ENCODE measurements around the gene METTL4. TPM values are rescaled to one million over a fixed set of nuclear protein-coding genes. Genes with fewer than 3 reads are reported as not detected.

The METTL4 gene
- total and polyA plus RNA-seq, 9 of the 15 experiments (the other 6 are each of a cell fraction or from before 2014, with no cell fraction given) = 7.9 to 32.8 (median 22.1) TPM

DNA sequence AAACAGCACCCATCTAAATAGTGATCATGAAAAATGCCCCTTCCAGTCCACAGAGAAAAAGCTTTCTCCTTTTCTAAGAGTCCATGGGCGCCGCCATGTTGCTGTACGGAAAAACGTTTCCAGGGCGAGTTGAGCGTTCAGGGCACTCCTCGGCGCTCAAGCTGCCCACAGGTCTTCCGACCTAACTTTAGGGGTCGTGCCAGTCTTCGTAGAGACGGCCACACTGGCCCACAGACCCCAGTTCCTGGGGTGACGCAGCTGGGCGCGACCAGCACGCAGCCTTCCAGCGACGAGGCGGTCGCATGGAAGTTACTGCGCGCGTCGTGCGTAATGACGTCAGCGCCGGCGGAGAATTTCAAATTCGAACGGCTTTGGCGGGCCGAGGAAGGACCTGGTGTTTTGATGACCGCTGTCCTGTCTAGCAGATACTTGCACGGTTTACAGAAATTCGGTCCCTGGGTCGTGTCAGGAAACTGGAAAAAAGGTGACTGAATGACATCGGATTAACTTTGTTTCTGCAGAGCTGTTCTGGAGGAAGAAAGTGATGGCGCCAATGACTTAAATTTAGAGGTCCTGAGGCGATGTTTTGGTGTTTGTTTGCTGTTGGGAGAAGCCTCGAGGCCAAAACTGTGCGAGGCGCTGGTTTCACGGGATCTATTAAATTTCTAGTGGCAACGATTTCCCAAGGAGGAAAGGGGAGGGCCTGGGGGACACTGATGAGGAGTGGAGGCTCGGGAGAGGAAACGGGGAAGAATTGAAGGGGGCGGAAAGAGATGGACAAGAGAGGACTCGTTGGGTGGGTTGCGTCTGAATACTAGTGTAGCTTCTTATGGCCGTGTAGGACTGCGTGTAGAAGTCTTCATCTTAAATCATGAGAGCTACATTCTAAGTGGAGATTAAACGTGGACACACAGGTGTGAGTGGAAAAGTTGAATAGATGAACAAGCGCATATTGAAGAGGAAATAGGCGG is at the start of gene METTL4, which contains the start of gene NDC80 (continued):
- TF ChIP-seq, protein P1, sequence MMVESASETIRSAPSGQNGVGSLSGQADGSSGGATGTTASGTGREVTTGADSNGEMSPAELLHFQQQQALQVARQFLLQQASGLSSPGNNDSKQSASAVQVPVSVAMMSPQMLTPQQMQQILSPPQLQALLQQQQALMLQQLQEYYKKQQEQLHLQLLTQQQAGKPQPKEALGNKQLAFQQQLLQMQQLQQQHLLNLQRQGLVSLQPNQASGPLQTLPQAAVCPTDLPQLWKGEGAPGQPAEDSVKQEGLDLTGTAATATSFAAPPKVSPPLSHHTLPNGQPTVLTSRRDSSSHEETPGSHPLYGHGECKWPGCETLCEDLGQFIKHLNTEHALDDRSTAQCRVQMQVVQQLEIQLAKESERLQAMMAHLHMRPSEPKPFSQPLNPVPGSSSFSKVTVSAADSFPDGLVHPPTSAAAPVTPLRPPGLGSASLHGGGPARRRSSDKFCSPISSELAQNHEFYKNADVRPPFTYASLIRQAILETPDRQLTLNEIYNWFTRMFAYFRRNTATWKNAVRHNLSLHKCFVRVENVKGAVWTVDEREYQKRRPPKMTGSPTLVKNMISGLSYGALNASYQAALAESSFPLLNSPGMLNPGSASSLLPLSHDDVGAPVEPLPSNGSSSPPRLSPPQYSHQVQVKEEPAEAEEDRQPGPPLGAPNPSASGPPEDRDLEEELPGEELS (CRISPR knock-in tag; IDR thresholded peaks at IDR 0.05; ENCODE audit: borderline replicate concordance) = peak; percentile 31; the same call in 1 of the 2 replicates
- TF ChIP-seq, protein P2, sequence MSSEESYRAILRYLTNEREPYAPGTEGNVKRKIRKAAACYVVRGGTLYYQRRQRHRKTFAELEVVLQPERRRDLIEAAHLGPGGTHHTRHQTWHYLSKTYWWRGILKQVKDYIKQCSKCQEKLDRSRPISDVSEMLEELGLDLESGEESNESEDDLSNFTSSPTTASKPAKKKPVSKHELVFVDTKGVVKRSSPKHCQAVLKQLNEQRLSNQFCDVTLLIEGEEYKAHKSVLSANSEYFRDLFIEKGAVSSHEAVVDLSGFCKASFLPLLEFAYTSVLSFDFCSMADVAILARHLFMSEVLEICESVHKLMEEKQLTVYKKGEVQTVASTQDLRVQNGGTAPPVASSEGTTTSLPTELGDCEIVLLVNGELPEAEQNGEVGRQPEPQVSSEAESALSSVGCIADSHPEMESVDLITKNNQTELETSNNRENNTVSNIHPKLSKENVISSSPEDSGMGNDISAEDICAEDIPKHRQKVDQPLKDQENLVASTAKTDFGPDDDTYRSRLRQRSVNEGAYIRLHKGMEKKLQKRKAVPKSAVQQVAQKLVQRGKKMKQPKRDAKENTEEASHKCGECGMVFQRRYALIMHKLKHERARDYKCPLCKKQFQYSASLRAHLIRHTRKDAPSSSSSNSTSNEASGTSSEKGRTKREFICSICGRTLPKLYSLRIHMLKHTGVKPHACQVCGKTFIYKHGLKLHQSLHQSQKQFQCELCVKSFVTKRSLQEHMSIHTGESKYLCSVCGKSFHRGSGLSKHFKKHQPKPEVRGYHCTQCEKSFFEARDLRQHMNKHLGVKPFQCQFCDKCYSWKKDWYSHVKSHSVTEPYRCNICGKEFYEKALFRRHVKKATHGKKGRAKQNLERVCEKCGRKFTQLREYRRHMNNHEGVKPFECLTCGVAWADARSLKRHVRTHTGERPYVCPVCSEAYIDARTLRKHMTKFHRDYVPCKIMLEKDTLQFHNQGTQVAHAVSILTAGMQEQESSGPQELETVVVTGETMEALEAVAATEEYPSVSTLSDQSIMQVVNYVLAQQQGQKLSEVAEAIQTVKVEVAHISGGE (CRISPR knock-in tag; IDR thresholded peaks at IDR 0.05) = peak in 1 of 3 experiments; percentile 41; a peak in 1 of 6 replicates
- TF ChIP-seq FOSL1 (tag; conservative IDR thresholded peaks at IDR 0.05) (0 out of 2 replicates have a peak, but pooled peaks have one; percentile 46), U2AF1 (optimal IDR thresholded peaks at IDR 0.05; ENCODE audit: low read depth, low read length) (no peak), HCFC1 (IDR thresholded peaks at IDR 0.05; ENCODE audit: low read depth, low read length) (peak; percentile 92), RB1 (IDR thresholded peaks at IDR 0.05; ENCODE audit: low read depth) (peak; percentile 90), SAFB2 (IDR thresholded peaks at IDR 0.05; ENCODE audit: borderline replicate concordance, low read depth, low read length, severe bottlenecking) (no peak), XRCC5 (IDR thresholded peaks at IDR 0.05; ENCODE audit: low read depth, low read length) (peak; percentile 76; the same call in 1 of the 2 replicates), TCF3 (CRISPR knock-in tag; IDR thresholded peaks at IDR 0.05) (0 out of 2 replicates have a peak, but pooled peaks have one; percentile 4), MXI1 (IDR thresholded peaks at IDR 0.05; ENCODE audit: low read depth, low read length) (no peak)
- TF ChIP-seq, protein P3, sequence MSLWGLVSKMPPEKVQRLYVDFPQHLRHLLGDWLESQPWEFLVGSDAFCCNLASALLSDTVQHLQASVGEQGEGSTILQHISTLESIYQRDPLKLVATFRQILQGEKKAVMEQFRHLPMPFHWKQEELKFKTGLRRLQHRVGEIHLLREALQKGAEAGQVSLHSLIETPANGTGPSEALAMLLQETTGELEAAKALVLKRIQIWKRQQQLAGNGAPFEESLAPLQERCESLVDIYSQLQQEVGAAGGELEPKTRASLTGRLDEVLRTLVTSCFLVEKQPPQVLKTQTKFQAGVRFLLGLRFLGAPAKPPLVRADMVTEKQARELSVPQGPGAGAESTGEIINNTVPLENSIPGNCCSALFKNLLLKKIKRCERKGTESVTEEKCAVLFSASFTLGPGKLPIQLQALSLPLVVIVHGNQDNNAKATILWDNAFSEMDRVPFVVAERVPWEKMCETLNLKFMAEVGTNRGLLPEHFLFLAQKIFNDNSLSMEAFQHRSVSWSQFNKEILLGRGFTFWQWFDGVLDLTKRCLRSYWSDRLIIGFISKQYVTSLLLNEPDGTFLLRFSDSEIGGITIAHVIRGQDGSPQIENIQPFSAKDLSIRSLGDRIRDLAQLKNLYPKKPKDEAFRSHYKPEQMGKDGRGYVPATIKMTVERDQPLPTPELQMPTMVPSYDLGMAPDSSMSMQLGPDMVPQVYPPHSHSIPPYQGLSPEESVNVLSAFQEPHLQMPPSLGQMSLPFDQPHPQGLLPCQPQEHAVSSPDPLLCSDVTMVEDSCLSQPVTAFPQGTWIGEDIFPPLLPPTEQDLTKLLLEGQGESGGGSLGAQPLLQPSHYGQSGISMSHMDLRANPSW (CRISPR knock-in tag; IDR thresholded peaks at IDR 0.05) = peak; percentile 79; the same call in 1 of the 2 replicates
- TF ChIP-seq, protein P4, sequence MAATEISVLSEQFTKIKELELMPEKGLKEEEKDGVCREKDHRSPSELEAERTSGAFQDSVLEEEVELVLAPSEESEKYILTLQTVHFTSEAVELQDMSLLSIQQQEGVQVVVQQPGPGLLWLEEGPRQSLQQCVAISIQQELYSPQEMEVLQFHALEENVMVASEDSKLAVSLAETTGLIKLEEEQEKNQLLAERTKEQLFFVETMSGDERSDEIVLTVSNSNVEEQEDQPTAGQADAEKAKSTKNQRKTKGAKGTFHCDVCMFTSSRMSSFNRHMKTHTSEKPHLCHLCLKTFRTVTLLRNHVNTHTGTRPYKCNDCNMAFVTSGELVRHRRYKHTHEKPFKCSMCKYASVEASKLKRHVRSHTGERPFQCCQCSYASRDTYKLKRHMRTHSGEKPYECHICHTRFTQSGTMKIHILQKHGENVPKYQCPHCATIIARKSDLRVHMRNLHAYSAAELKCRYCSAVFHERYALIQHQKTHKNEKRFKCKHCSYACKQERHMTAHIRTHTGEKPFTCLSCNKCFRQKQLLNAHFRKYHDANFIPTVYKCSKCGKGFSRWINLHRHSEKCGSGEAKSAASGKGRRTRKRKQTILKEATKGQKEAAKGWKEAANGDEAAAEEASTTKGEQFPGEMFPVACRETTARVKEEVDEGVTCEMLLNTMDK (IDR thresholded peaks at IDR 0.05; ENCODE audit: borderline replicate concordance, insufficient read depth, low read depth, low read length, poor library complexity, severe bottlenecking) = no peak

All from K562 (cell line).